ENCODE data around the gene SDC3.

DNA sequence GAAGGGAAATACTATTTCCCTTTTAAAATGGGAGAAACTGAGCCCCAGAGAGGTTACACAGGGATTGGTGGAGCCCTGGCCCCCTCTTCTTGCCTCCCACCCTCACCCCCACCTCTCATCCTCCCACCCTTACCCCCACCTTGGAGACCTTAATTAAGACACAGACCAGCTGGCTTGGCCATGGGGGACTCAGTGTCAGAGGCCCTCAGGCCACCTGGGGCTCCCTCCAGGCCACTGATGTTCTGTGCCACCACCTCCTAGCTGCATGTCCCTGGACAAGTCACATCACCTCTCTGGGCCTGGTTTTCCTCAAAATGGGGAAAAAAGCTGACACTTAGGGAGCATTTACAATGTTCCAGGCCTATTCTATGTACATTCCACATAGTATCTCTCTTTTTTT, 51.5 kb downstream of the SDC3 start:
- TF ChIP-seq, protein P1, sequence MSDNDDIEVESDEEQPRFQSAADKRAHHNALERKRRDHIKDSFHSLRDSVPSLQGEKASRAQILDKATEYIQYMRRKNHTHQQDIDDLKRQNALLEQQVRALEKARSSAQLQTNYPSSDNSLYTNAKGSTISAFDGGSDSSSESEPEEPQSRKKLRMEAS (IDR thresholded peaks at IDR 0.05): no peak
- TF ChIP-seq, protein P2, sequence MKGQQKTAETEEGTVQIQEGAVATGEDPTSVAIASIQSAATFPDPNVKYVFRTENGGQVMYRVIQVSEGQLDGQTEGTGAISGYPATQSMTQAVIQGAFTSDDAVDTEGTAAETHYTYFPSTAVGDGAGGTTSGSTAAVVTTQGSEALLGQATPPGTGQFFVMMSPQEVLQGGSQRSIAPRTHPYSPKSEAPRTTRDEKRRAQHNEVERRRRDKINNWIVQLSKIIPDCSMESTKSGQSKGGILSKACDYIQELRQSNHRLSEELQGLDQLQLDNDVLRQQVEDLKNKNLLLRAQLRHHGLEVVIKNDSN (IDR thresholded peaks at IDR 0.05): no peak
- no peak for TF ChIP-seq YY1 (IDR thresholded peaks at IDR 0.05; ENCODE audit: low read depth)
- TF ChIP-seq, protein P3, sequence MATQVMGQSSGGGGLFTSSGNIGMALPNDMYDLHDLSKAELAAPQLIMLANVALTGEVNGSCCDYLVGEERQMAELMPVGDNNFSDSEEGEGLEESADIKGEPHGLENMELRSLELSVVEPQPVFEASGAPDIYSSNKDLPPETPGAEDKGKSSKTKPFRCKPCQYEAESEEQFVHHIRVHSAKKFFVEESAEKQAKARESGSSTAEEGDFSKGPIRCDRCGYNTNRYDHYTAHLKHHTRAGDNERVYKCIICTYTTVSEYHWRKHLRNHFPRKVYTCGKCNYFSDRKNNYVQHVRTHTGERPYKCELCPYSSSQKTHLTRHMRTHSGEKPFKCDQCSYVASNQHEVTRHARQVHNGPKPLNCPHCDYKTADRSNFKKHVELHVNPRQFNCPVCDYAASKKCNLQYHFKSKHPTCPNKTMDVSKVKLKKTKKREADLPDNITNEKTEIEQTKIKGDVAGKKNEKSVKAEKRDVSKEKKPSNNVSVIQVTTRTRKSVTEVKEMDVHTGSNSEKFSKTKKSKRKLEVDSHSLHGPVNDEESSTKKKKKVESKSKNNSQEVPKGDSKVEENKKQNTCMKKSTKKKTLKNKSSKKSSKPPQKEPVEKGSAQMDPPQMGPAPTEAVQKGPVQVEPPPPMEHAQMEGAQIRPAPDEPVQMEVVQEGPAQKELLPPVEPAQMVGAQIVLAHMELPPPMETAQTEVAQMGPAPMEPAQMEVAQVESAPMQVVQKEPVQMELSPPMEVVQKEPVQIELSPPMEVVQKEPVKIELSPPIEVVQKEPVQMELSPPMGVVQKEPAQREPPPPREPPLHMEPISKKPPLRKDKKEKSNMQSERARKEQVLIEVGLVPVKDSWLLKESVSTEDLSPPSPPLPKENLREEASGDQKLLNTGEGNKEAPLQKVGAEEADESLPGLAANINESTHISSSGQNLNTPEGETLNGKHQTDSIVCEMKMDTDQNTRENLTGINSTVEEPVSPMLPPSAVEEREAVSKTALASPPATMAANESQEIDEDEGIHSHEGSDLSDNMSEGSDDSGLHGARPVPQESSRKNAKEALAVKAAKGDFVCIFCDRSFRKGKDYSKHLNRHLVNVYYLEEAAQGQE (IDR thresholded peaks at IDR 0.05; ENCODE audit: low read depth): no peak
- TF ChIP-seq TAF1 (IDR thresholded peaks at IDR 0.05; ENCODE audit: low read depth): no peak
- no peak for TF ChIP-seq NFIC (IDR thresholded peaks at IDR 0.05)
- no peak for TF ChIP-seq EP300 (IDR thresholded peaks at IDR 0.05; ENCODE audit: borderline replicate concordance)
- TF ChIP-seq RAD21 (IDR thresholded peaks at IDR 0.05; ENCODE audit: low read depth): no peak
- no peak for TF ChIP-seq CEBPB (IDR thresholded peaks at IDR 0.05)
- no peak for TF ChIP-seq CREB1 (IDR thresholded peaks at IDR 0.05; ENCODE audit: low read depth)
- TF ChIP-seq FOXM1 (IDR thresholded peaks at IDR 0.05; ENCODE audit: borderline replicate concordance, low read depth): no peak

All from Ishikawa (cell line).